ENCODE measurements around the gene AMPD3.

Gene AMPD3

GRCh38 chr11:10556590-10556989 lies 101.5 kb downstream of the AMPD3 start:
- TF ChIP-seq CTCF (conservative IDR thresholded peaks at IDR 0.05; ENCODE audit: low read depth) = no peak
- no peak for DNase-seq (ENCODE audit: low spot score)
- ChIA-PET POLR2A (ENCODE audit: low non-redundant PET) (no interaction called here), CTCF (interaction anchor here (0.7 kb wide), 1 partner anchor 108 kb away, joined by 4 read pairs; no protein-coding TSS in a partner anchor)
- no peak overlapping the region for H3K27ac ChIP-seq

All from RWPE1 (cell line).